Measurements from ENCODE around the gene PIK3C2A.

- no peak for TF ChIP-seq CTCF (IDR thresholded peaks at IDR 0.05)
- no peak for TF ChIP-seq POLR2A (IDR thresholded peaks at IDR 0.05)
Measured at GRCh38 chr11:17183836-17184235, 23.9 kb downstream of the PIK3C2A start.

Data from body of pancreas (tissue), 4 donors.